Neural progenitor cell (in vitro differentiated cells): ENCODE data around the gene CENPX. TPM values are rescaled to one million over a fixed set of nuclear protein-coding genes. Genes with fewer than 3 reads are reported as not detected.
A peak's percentile ranks its signal among the peaks of the same experiment; 100 is the strongest.

Experiments
- DNase-seq: peaks from one replicate; pipeline ENCODE4 v3.0.0-alpha.2; 2016; ENCODE audit warnings: low spot score
- H2AFZ ChIP-seq: fragments of 200-600 bp; sonication (generic); replicated peaks from 2 replicates; pipeline ENCODE4 v1.6.1; 2016; ENCODE audit warnings: antibody characterized with exemption
- H3F3A ChIP-seq: fragments of 200-600 bp; sonication (generic); 2 replicates; pipeline ENCODE4 v1.6.1; 2016; ENCODE audit warnings: antibody characterized with exemption, low read depth
- H3K27ac ChIP-seq: fragments of 200-600 bp; sonication (generic); 2 replicates; pipeline ENCODE4 v1.5.1; 2016; ENCODE audit warnings: mild to moderate bottlenecking
- H3K27me3 ChIP-seq: fragments of 200-600 bp; sonication (generic); 2 replicates; pipeline ENCODE4 v1.6.1; 2016; ENCODE audit warnings: mild to moderate bottlenecking, moderate library complexity
- H3K36me3 ChIP-seq: fragments of 200-600 bp; sonication (generic); 2 replicates; pipeline ENCODE4 v1.5.1; 2016
- H3K4me1 ChIP-seq: fragments of 200-600 bp; sonication (generic); 2 replicates; pipeline ENCODE4 v1.6.1; 2016; ENCODE audit warnings: mixed run types
- H3K4me2 ChIP-seq: fragments of 200-600 bp; sonication (generic); 2 replicates; pipeline ENCODE4 v1.6.1; 2016
- H3K4me3 ChIP-seq: fragments of 200-600 bp; sonication (generic); 2 replicates; pipeline ENCODE4 v1.5.1; 2016
- H3K79me2 ChIP-seq: fragments of 200-600 bp; sonication (generic); 2 replicates; pipeline ENCODE4 v1.6.1; 2016; ENCODE audit warnings: low read depth
- H3K9ac ChIP-seq: fragments of 200-600 bp; sonication (generic); 2 replicates; pipeline ENCODE4 v1.6.1; 2016
- H3K9me3 ChIP-seq: fragments of 200-600 bp; sonication (generic); 2 replicates; pipeline ENCODE4 v1.5.1; 2016; ENCODE audit warnings: low read depth
- H4K20me1 ChIP-seq: fragments of 200-600 bp; sonication (generic); 2 replicates; pipeline ENCODE4 v1.6.1; 2016; ENCODE audit warnings: low read depth
- H3K27ac Mint-ChIP-seq: 3 replicates; pipeline ENCODE4 v1.8.0; 2021; ENCODE audit warnings: mixed read lengths
- H3K27me3 Mint-ChIP-seq: 2 replicates; pipeline ENCODE4 v1.8.0; 2022; ENCODE audit warnings: low read depth, mild to moderate bottlenecking, inconsistent platforms, moderate library complexity, mixed read lengths; ENCODE audit not compliant: insufficient read depth
- H3K36me3 Mint-ChIP-seq: 3 replicates; pipeline ENCODE4 v1.8.0; 2021; ENCODE audit warnings: mixed read lengths
- H3K4me1 Mint-ChIP-seq: 3 replicates; pipeline ENCODE4 v1.8.0; 2021; ENCODE audit warnings: mixed read lengths
- H3K4me3 Mint-ChIP-seq: 3 replicates; pipeline ENCODE4 v1.8.0; 2021; ENCODE audit warnings: mild to moderate bottlenecking, moderate library complexity, mixed read lengths
- H3K9me3 Mint-ChIP-seq: 3 replicates; pipeline ENCODE4 v1.8.0; 2020; ENCODE audit warnings: mixed read lengths
- CTCF ChIP-seq: fragments of 200-600 bp; sonication (generic); IDR thresholded peaks from 2 replicates; pipeline ENCODE4 v1.5.1; 2017; ENCODE audit warnings: antibody characterized with exemption, mild to moderate bottlenecking
- EZH2 ChIP-seq: fragments of 200-600 bp; sonication (generic); IDR thresholded peaks from 2 replicates; pipeline ENCODE4 v1.6.1; 2017; ENCODE audit warnings: antibody characterized with exemption, mild to moderate bottlenecking, moderate library complexity
- EZH2phosphoT487 ChIP-seq: fragments of 200-600 bp; sonication (generic); IDR thresholded peaks from 2 replicates; pipeline ENCODE4 v1.6.1; 2017; ENCODE audit warnings: antibody characterized with exemption
- total RNA-seq: library from RNA; depleted of rRNA; stranded (reverse); fragments of >200 nt; gene quantifications from 2 replicates; pipeline ENCODE4 v1.2.3, GENCODE V29; 2015; ENCODE audit warnings: low replicate concordance

The CENPX gene
- total RNA-seq, 1 donor from 2014 or later = 53.0 TPM

- Mint-ChIP-seq H3K36me3 (peaks cover 11% of the 10 kb centered on the region), H3K27ac (no peak overlapping the region), H3K4me3 (peak overlapping the region; percentile 77), H3K9me3 (no peaks in the 10 kb centered on the region), H3K4me1 (peaks cover 8% of the 10 kb centered on the region), H3K27me3 (peaks cover 16% of the 10 kb centered on the region)
- Histone ChIP-seq H4K20me1 (peaks cover 39% of the 10 kb centered on the region), H3F3A (peaks cover 37% of the 10 kb centered on the region), H3K9ac (no peak overlapping the region), H3K4me2 (peak overlapping the region; percentile 99), H3K4me1 (peaks cover 15% of the 10 kb centered on the region), H3K27me3 (peaks cover 9% of the 10 kb centered on the region), H3K4me3 (peak overlapping the region; percentile 65), H3K79me2 (peaks cover 4% of the 10 kb centered on the region), H3K9me3 (no peaks in the 10 kb centered on the region), H3K27ac (no peak overlapping the region), H3K36me3 (no peaks in the 10 kb centered on the region), H2AFZ (no peak overlapping the region)
- DNase-seq = peak; percentile 38
- TF ChIP-seq CTCF (no peak), EZH2phosphoT487 (no peak), EZH2 (no peak)
These were observed 9.4 kb upstream of the CENPX start for GRCh38 chr17:82031885-82032627.

GRCh38 chr17:82031303-82031884 is 8.7 kb upstream of the CENPX start, which contains the start of gene RAC3:
Gene RAC3 (plus strand): TSS chr17:82031678. CDS start chr17:82031762, 84 bp downstream.
- Mint-ChIP-seq H3K27ac (no peak within 1 kb of the TSS), H3K4me1 (peaks cover 8% of the 10 kb centered on the region), H3K4me3 (peak within 1 kb of the TSS; percentile 81), H3K36me3 (peaks cover 11% of the 10 kb centered on the region), H3K9me3 (no peaks in the 10 kb centered on the region), H3K27me3 (peaks cover 16% of the 10 kb centered on the region)
- H4K20me1 ChIP-seq = peaks cover 34% of the 10 kb centered on the region
- no peak within 1 kb of the TSS for H3K27ac ChIP-seq
- peaks cover 4% of the 10 kb centered on the region for H3K79me2 ChIP-seq
- H3F3A ChIP-seq = peaks cover 30% of the 10 kb centered on the region
- H3K9me3 ChIP-seq = no peaks in the 10 kb centered on the region
- peak within 1 kb of the TSS; percentile 99 for H3K4me2 ChIP-seq
- peak within 1 kb of the TSS; percentile 89 for H2AFZ ChIP-seq
- peak; percentile 91 for DNase-seq
- H3K9ac ChIP-seq = no peak within 1 kb of the TSS
- peaks cover 9% of the 10 kb centered on the region for H3K27me3 ChIP-seq
- no peaks in the 10 kb centered on the region for H3K36me3 ChIP-seq
- TF ChIP-seq EZH2 = no peak
- TF ChIP-seq CTCF = no peak
- peak within 1 kb of the TSS; percentile 81 for H3K4me3 ChIP-seq
- H3K4me1 ChIP-seq = peaks cover 10% of the 10 kb centered on the region

GRCh38 chr17:82030470-82031302 is 8.0 kb upstream of the CENPX start:
- peaks cover 11% of the 10 kb centered on the region for H3K36me3 Mint-ChIP-seq
- TF ChIP-seq EZH2 = no peak
- peak; percentile 77 for TF ChIP-seq CTCF
- peaks cover 7% of the 10 kb centered on the region for H3K4me1 ChIP-seq
- H3K27ac Mint-ChIP-seq = no peak overlapping the region
- peak overlapping the region; percentile 81 for H3K4me3 Mint-ChIP-seq
- H3K36me3 ChIP-seq = no peaks in the 10 kb centered on the region
- peak overlapping the region; percentile 89 for H2AFZ ChIP-seq
- DNase-seq = peak; percentile 95
- H3K27me3 Mint-ChIP-seq = peaks cover 16% of the 10 kb centered on the region
- H3K9me3 Mint-ChIP-seq = no peaks in the 10 kb centered on the region
- peaks cover 30% of the 10 kb centered on the region for H3F3A ChIP-seq
- H3K4me3 ChIP-seq = peak overlapping the region; percentile 81
- H3K4me1 Mint-ChIP-seq = peaks cover 12% of the 10 kb centered on the region
- H3K9ac ChIP-seq = no peak overlapping the region
- peaks cover 4% of the 10 kb centered on the region for H3K79me2 ChIP-seq
- no peaks in the 10 kb centered on the region for H3K9me3 ChIP-seq
- H4K20me1 ChIP-seq = peaks cover 34% of the 10 kb centered on the region
- H3K27me3 ChIP-seq = peaks cover 9% of the 10 kb centered on the region
- no peak overlapping the region for H3K27ac ChIP-seq
- peak overlapping the region; percentile 98 for H3K4me2 ChIP-seq
